A549 treated with Hydrocortisone at 1 μM for 4 hours (cell line): ENCODE data around the gene UTY. TPM values are rescaled to one million over a fixed set of nuclear protein-coding genes. Genes with fewer than 3 reads are reported as not detected.

Experiments
- total RNA-seq: library from RNA; stranded (reverse); fragments of 200-300 nt; extraction: Qiagen RNA extraction; gene quantifications from 5 replicates; pipeline ENCODE4 v1.2.3, GENCODE V29; 2022

UTY gene
- total RNA-seq, result 2.7 to 3.3 TPM (median 3.1 TPM) in 5 replicates

DNA sequence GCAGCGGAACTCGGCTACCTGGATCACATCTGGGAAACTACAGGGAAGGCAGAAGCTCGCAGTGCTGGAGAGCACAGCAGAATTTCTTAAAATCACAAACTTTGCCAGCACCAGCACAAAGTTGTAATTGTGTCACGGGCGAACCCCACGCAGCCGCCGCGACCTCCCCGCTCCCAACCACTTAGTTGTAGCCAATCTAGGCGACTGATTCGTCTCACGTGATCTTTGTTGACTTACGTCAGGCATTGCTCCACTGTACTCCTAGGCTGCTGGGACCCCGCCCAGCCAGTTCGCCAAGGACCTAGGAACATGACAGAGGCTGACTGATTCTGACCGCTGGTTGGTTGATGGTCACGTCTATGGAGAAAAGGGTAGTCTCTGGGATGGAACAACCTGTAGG is at the start of gene UTY:
Gene UTY, minus strand, starts transcription at position 206 of the 400 bp plus-strand sequence. CDS start 368 bp downstream, outside the sequence.

Other genes with a start within 250 kb of the UTY start
- gene TMSB4Y, start 223.9 kb upstream of the UTY start, total RNA-seq, result 0.84 to 1.2 TPM (median 0.88 TPM) in 5 replicates